ENCODE measurements around the gene TRIP10. TPM values are rescaled to one million over a fixed set of nuclear protein-coding genes. Genes with fewer than 3 reads are reported as not detected.

TRIP10 gene
- total and polyA plus RNA-seq, 2 of the 13 experiments (the other 11 are each of a cell fraction or from before 2014, with no cell fraction given): 32.5 to 33.2 TPM

GRCh38 chr19:6720369-6721137, 18.9 kb upstream of the TRIP10 start, which contains the start of gene C3 (continued):
- TF ChIP-seq PREB (CRISPR knock-in tag; IDR thresholded peaks at IDR 0.05): no peak
- peak; percentile 62; the same call in 1 of the 2 replicates for TF ChIP-seq ZNF343 (CRISPR knock-in tag; IDR thresholded peaks at IDR 0.05)
- no peak for TF ChIP-seq ZNF432 (CRISPR knock-in tag; IDR thresholded peaks at IDR 0.05; ENCODE audit: borderline replicate concordance)
- TF ChIP-seq, protein P1, sequence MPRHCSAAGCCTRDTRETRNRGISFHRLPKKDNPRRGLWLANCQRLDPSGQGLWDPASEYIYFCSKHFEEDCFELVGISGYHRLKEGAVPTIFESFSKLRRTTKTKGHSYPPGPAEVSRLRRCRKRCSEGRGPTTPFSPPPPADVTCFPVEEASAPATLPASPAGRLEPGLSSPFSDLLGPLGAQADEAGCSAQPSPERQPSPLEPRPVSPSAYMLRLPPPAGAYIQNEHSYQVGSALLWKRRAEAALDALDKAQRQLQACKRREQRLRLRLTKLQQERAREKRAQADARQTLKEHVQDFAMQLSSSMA (CRISPR knock-in tag; IDR thresholded peaks at IDR 0.05): 0 out of 2 replicates have a peak, but pooled peaks have one; percentile 86
- 0 out of 2 replicates have a peak, but pooled peaks have one; percentile 21 for TF ChIP-seq ZNF780A (CRISPR knock-in tag; IDR thresholded peaks at IDR 0.05)
- no peak for TF ChIP-seq ZNF570 (CRISPR knock-in tag; IDR thresholded peaks at IDR 0.05; ENCODE audit: borderline replicate concordance)
- TF ChIP-seq XRCC5 (optimal IDR thresholded peaks at IDR 0.05; ENCODE audit: low read length): peak; percentile 60
- TF ChIP-seq POGZ (CRISPR knock-in tag; IDR thresholded peaks at IDR 0.05): 0 out of 2 replicates have a peak, but pooled peaks have one; percentile 60
- TF ChIP-seq ZNF619 (CRISPR knock-in tag; IDR thresholded peaks at IDR 0.05): no peak
- TF ChIP-seq ZNF776 (CRISPR knock-in tag; IDR thresholded peaks at IDR 0.05): no peak
- peak; percentile 94 for TF ChIP-seq PCBP1 (IDR thresholded peaks at IDR 0.05; ENCODE audit: borderline replicate concordance, low read depth, low read length)
- TF ChIP-seq U2AF2 (IDR thresholded peaks at IDR 0.05; ENCODE audit: low read depth, low read length): 0 out of 2 replicates have a peak, but pooled peaks have one; percentile 41
- TF ChIP-seq ZBTB34 (CRISPR knock-in tag; IDR thresholded peaks at IDR 0.05): no peak
- 0 out of 2 replicates have a peak, but pooled peaks have one; percentile 18 for TF ChIP-seq HCFC1 (IDR thresholded peaks at IDR 0.05; ENCODE audit: low read depth, low read length)
- no peak for TF ChIP-seq SUZ12 (IDR thresholded peaks at IDR 0.05; ENCODE audit: low read depth, low read length)
- peak; percentile 82 for TF ChIP-seq HNF1A (IDR thresholded peaks at IDR 0.05; ENCODE audit: low read depth)
- peak; percentile 93; the same call in 1 of the 2 replicates for TF ChIP-seq HNF1A (CRISPR knock-in tag; IDR thresholded peaks at IDR 0.05; ENCODE audit: borderline replicate concordance)
- 0 out of 2 replicates have a peak, but pooled peaks have one; percentile 16 for TF ChIP-seq ZNF598 (CRISPR knock-in tag; IDR thresholded peaks at IDR 0.05; ENCODE audit: borderline replicate concordance)
- TF ChIP-seq, protein P2, sequence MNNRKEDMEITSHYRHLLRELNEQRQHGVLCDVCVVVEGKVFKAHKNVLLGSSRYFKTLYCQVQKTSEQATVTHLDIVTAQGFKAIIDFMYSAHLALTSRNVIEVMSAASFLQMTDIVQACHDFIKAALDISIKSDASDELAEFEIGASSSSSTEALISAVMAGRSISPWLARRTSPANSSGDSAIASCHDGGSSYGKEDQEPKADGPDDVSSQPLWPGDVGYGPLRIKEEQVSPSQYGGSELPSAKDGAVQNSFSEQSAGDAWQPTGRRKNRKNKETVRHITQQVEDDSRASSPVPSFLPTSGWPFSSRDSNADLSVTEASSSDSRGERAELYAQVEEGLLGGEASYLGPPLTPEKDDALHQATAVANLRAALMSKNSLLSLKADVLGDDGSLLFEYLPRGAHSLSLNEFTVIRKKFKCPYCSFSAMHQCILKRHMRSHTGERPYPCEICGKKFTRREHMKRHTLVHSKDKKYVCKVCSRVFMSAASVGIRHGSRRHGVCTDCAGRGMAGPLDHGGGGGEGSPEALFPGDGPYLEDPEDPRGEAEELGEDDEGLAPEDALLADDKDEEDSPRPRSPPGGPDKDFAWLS (CRISPR knock-in tag; IDR thresholded peaks at IDR 0.05; ENCODE audit: borderline replicate concordance): peak; percentile 100
- 0 out of 2 replicates have a peak, but pooled peaks have one; percentile 40 for TF ChIP-seq CC2D1A (CRISPR knock-in tag; IDR thresholded peaks at IDR 0.05)

Measured in HepG2 (cell line).